Hematopoietic multipotent progenitor cell treated with erythropoietin and hydrocortisone succinate and interleukin-3 and kit ligand, for 6 days (in vitro differentiated cells): ENCODE data around the gene TTYH1.

Source experiments
- DNase-seq: peaks from one replicate; pipeline ENCODE4 v3.0.0-alpha.2; 2015

TTYH1 gene

GRCh38 chr19:54484451-54484850, 69.2 kb downstream of the TTYH1 start:
- DNase-seq = no peak

- no peak for DNase-seq
Measured at GRCh38 chr19:54485851-54486250, 70.6 kb downstream of the TTYH1 start.
